Endothelial cell of umbilical vein (primary cell): ENCODE results near the gene NFKB2.

Source experiments
- POLR2A ChIP-seq: IDR thresholded peaks from 2 replicates; pipeline ENCODE4 v1.6.1; 2012; ENCODE audit warnings: low read depth, mild to moderate bottlenecking, control low read depth, low read length
- TF ChIP-seq, protein P1 (sequence below), 2 donors: IDR thresholded peaks; 1 replicate in 1 of 2; 2 replicates in 1 of 2; pipeline ENCODE4 v1.5.1; 2011; ENCODE audit warnings: low read length in 2 of 2, mild to moderate bottlenecking in 2 of 2, moderate library complexity in 2 of 2, control low read depth in 1 of 2, inconsistent platforms in 1 of 2, low read depth in 1 of 2; ENCODE audit not compliant: insufficient read depth in 1 of 2; ENCODE audit errors: extremely low read depth in 1 of 2

DNA sequence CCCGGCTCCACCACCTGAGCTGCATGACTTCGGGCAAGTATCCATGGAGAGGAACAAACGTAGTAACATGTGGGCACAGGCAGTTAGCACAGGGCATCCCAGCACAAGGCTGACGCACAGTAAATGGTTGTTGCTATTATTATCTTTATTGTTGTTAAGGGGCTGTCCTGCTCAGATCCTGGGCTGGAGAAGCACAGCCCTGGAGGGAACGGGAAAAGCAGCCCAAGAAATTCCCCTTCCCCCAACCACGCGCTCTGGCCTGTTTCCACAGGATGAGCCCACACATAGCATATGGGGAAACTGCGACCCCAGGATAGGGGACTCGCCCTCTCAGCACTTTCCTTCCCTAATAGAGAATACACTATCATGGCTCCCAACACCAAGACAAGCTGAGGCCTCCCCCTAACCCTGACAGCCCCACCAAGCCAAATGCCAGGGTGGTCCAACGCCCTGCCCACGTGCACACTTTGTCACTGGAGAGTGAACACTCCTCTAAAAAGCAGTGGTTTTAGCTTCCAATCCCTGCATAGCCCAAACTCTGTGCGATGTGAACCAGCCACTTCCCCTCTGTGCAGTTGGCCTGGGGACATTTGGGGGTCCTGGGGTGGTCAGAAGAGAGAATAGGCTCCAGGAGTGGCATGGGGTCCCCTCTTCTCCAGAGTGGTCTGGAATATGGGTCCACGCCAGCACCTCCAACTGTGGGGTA is 12.1 kb downstream of the NFKB2 start:
- TF ChIP-seq, protein P1, sequence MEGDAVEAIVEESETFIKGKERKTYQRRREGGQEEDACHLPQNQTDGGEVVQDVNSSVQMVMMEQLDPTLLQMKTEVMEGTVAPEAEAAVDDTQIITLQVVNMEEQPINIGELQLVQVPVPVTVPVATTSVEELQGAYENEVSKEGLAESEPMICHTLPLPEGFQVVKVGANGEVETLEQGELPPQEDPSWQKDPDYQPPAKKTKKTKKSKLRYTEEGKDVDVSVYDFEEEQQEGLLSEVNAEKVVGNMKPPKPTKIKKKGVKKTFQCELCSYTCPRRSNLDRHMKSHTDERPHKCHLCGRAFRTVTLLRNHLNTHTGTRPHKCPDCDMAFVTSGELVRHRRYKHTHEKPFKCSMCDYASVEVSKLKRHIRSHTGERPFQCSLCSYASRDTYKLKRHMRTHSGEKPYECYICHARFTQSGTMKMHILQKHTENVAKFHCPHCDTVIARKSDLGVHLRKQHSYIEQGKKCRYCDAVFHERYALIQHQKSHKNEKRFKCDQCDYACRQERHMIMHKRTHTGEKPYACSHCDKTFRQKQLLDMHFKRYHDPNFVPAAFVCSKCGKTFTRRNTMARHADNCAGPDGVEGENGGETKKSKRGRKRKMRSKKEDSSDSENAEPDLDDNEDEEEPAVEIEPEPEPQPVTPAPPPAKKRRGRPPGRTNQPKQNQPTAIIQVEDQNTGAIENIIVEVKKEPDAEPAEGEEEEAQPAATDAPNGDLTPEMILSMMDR (IDR thresholded peaks at IDR 0.05; ENCODE audit: extremely low read depth in 1 of 2, insufficient read depth in 1 of 2, low read depth in 1 of 2, low read length in 2 of 2), result no peak
- TF ChIP-seq POLR2A, result no peak
